Erythroblast (primary cell): ENCODE measurements around the gene COPS7A.
A peak's percentile ranks its signal among the peaks of the same experiment; 100 is the strongest.

Experiments
- DNase-seq, 2 experiments: peaks; one replicate each; lab custom pipeline; 2025; lab: John Stamatoyannopoulos, UW
- GATA1 ChIP-seq: IDR thresholded peaks from 2 replicates; pipeline ENCODE4 v1.6.1; 2011; ENCODE audit warnings: low read depth, mild to moderate bottlenecking, control low read depth, low read length, moderate library complexity
- POLR2A ChIP-seq: IDR thresholded peaks from 2 replicates; pipeline ENCODE4 v1.6.1; 2011; ENCODE audit warnings: mild to moderate bottlenecking, low read length

The COPS7A gene

GRCh38 chr12:6765048-6765633 lies 41.3 kb downstream of the COPS7A start:
- peak; percentile 75 to 77 for DNase-seq
- TF ChIP-seq GATA1: peak; percentile 33
- TF ChIP-seq POLR2A: peak; percentile 39

GRCh38 chr12:6765634-6766581 lies 42.1 kb downstream of the COPS7A start, which contains the start of gene PTMS:
PTMS (plus strand) TSS chr12:6766363; CDS start chr12:6766706, 343 bp downstream.
- peak; percentile 46 to 68 for DNase-seq
- TF ChIP-seq POLR2A (no peak), GATA1 (no peak)

- DNase-seq: peak; percentile 71 to 86
- TF ChIP-seq POLR2A (no peak), GATA1 (no peak)
Observed at GRCh38 chr12:6766651-6767349, 43.0 kb downstream of the COPS7A start.

- no peak for TF ChIP-seq GATA1
- TF ChIP-seq POLR2A: no peak
- DNase-seq: peak in 1 of 2 experiments; percentile 83
Observed at GRCh38 chr12:6767353-6768319, 43.8 kb downstream of the COPS7A start.

GRCh38 chr12:6768437-6768914 lies 44.6 kb downstream of the COPS7A start:
- TF ChIP-seq POLR2A (no peak), GATA1 (no peak)
- no peak for DNase-seq

GRCh38 chr12:6768990-6769389 lies 45.1 kb downstream of the COPS7A start:
- TF ChIP-seq GATA1 (no peak), POLR2A (no peak)

GRCh38 chr12:6769666-6770065 lies 45.8 kb downstream of the COPS7A start:
- TF ChIP-seq POLR2A (no peak), GATA1 (no peak)
- DNase-seq: peak in 1 of 2 experiments; percentile 46

More at GRCh38 chr12:6768990-6769389, 45.1 kb downstream of the COPS7A start:
- DNase-seq: peak; percentile 32 to 48

GRCh38 chr12:6770094-6770493 lies 46.2 kb downstream of the COPS7A start:
- TF ChIP-seq POLR2A (no peak), GATA1 (no peak)
- no peak for DNase-seq

- TF ChIP-seq GATA1: no peak
- TF ChIP-seq POLR2A: no peak
- DNase-seq: no peak
Observed at GRCh38 chr12:6770600-6770999, 46.8 kb downstream of the COPS7A start.

- no peak for TF ChIP-seq POLR2A
- no peak for TF ChIP-seq GATA1
- DNase-seq: no peak
Observed at GRCh38 chr12:6771091-6771495, 47.2 kb downstream of the COPS7A start.

- TF ChIP-seq POLR2A (no peak), GATA1 (no peak)
- DNase-seq: no peak
Observed at GRCh38 chr12:6771509-6772330, 47.9 kb downstream of the COPS7A start.

- TF ChIP-seq POLR2A (no peak), GATA1 (no peak)
- no peak for DNase-seq
Observed at GRCh38 chr12:6772331-6772695, 48.5 kb downstream of the COPS7A start, which contains the start of gene LAG3. LAG3 (plus strand) TSS chr12:6772520; CDS start chr12:6772853, 333 bp downstream.
